GM12873 (cell line): Measurements from ENCODE around the gene GBGT1.
A peak's percentile ranks its signal among the peaks of the same experiment; 100 is the strongest.

Experiments used
- CTCF ChIP-seq: IDR thresholded peaks from 2 replicates; pipeline ENCODE4 v1.5.1; 2012; ENCODE audit warnings: low read depth, mild to moderate bottlenecking, moderate library complexity, low read length, control low read depth; ENCODE audit not compliant: insufficient read depth; ENCODE audit errors: missing control alignments

GBGT1 gene

DNA sequence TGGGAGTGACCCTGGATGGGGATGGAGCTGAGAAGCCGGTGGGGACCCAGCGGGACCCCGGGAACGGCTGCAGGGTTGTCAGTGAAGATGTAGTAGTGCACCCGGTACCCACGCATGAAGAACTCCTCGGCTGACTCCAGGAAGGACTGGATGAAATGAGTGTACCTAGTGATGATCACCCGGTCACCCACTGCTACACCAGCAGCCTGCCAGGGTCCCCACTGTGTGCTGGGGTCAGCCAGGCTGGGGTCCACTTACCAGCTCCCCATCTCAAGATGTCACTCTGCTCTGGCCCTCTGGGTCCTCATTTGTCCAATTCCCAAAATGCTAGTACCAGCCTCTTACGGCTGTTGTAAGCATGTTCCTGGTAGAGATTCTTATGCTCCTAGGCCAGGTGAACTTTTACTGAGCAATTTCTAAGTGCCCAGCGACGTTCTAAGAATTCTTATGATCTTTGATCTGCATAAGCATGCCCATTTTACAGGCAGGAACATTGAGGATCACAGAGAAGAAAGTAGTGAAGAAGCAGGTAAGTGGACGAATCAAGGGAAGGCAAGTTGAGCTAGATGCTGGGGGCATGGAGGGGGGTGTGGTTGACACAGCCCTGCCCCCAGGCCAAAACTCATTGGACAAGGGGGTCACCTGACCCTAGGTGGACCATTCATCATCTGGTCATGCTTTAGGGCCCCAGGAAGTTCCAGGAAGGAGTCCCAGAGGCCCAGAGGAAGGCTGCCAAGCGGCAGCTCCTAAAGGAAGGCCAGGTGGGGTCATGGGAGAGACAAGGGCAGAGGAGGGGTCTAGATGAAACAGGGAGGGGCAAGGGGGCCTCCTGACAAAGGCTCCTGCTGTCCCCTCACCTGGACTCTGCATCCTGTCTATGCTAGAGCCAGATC lies 9.4 kb downstream of the GBGT1 start:
- TF ChIP-seq CTCF, result no peak

DNA sequence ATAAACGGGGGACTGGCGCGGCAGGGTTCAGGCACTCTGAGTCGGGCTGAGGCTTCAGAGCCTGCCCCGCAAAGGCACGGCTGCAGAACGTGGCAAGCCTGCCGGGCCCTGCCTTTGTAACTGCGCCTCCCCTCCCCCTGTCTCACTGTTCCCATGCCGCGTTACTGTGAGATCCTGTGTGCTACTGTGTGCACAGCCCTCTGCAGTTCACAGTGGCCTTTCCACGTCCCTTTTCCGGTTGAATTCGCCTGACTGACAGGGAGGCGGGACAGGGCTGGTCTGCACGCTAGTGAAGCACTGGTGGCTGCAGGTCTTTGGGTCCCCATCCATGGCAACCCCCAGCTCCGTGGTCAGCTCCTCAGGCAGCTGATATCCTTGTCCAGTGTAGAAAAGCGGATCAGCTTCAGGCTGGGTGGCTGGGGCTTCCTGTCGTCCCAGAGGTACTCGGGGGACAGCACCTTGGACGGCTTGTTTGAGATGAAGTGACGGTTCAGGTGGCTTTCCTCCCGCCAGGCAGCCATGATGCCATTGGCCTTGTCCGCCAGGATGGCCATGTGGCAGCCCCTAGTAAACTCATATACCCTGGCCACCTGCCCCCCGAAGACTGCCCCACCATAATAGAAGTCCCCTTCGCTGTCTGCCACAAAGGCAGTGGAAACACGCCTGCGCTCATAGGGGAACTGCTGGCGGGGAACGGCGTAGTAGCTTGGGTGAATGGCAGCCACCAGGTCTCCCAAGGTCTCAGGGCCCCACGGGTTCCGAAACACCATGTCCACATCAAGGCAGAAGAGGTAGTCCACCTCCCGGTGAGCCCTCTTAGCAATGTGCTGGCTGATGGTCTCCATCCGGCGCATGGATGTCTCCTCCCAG lies 10.3 kb downstream of the GBGT1 start:
- TF ChIP-seq CTCF, result no peak

GRCh38 chr9:133151601-133152525 lies 11.9 kb downstream of the GBGT1 start:
- TF ChIP-seq CTCF, result no peak

DNA sequence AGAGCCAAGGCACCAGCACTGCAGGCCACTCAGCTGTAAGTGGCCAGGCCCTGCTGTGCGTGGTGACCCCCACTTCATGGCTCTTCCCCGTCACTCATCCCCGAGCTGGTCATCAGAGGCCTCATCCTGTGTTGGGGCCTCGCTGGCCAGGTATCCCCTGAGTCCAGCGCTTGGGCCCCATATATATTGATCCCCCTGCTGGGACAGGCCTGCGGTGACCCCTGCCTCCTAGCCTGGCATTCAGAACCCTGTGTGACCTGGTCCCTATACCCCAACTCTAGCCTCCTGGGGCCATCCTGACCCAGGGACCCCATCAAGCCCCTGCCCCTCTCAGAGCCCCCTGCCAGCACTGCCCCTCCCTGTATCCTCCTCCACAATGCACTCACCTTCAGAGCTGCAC lies 12.7 kb downstream of the GBGT1 start:
- TF ChIP-seq CTCF, result no peak

DNA sequence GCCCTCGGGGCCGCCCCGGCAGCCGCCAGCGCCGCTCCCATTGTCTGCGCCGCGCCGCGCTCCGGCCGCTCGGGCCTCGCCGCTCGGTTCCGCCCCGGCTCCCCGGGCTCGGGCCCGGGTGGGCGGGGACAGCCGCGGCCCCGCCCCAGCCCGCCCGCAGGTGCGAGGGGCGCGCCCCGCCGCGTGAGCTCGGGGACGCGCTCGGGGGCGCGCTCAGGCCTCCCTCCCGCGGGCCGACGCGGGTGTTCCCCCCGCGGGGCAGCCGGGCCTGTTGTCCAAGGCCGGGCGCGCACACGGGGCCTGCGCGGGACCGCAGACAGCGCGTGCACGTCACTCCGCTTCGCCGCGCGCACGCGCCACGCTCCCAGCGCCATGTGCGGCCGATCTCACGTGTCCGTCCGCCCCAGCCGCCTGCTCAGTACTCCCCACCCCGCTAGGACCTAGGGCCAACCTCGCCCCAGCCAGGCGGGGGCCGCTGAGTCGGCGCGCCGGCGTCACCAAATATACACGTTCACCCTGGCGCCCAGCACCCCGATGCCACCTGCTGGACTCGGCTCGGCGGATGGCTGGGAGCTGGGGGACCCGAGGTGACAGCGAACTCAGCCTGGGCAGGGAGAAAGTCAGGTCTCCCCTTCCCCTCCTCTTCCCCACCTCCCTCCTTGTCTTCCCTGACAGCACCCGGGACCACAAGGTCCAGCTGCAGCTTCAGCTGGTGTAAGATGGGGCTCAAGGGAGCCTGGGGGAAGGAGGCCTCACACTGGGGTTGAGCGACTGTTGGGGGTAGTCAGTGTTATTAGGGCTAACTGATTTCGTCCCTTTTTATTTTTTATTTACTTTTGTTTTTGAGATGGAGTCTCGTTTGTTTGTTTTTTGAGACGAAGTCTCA lies 14.3 kb downstream of the GBGT1 start:
- TF ChIP-seq CTCF, result peak; percentile 46

DNA sequence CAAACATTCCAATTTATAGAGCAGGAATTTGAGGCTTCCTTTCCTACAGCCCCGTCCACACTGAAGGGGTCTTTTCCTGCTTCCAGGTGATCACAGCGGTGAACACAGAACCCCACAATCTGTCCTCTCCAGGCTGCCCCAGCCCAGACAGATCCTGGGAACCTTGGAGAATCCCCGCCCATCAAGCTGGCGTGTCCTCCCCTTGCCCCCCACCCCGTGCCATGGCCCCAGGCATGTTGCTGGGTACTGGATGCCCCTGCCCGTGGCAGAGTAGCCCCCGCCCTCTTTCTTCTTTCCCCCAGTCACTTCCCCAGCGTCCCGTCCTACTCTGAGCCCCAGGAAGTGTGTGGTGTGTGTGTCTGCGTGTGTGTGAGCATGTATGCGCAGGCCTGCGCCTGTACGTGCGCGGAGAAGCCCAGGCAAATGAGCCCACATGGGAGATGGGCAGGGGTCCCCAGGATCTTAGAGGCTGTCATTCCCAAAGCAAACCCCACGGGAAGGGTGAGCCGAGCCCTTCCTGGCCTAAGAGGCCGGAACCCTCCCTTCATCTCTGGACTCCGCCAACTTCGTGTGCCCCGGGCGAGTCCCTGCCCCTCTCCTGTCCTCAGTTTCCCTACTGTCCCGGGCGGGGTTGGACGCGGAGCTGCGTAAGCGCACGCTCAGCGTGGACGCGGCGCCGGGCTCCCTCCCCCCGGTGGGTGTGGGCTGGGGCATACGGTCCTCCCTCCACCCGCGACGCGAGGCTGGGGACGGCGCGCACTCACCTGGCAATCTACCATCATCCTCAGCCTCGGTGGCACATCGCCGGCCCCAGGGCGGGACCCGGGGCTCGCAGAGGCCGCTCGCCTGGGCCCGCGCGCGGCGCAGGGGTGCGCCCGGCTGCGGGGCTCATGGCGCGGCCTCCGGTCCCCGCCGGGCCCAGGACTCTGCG lies 15.2 kb downstream of the GBGT1 start:
- TF ChIP-seq CTCF, result no peak
